IMR-90 (cell line): ENCODE results near the gene STXBP4. TPM values are rescaled to one million over a fixed set of nuclear protein-coding genes. Genes with fewer than 3 reads are reported as not detected.

ENCODE experiments used
- ATAC-seq: fragments of 200-7000 bp; cut with Tn5 transposase; 2 replicates; pipeline ENCODE4 v1.9.1; 2020; ENCODE audit warnings: low read depth, mild to moderate bottlenecking, moderate library complexity
- BruUV-seq: library from RNA; stranded (reverse); fragments of 400-500 nt; replicated peaks from 2 replicates; lab custom pipeline; 2021; lab: Mats Ljungman, UMichigan
- CTCF ChIA-PET: fragments of 300-600 bp; formaldehyde crosslinking; extraction: SDS; loops from one replicate; lab custom pipeline; 2021; ENCODE audit warnings: antibody characterized with exemption; lab: Yijun Ruan, JAX
- POLR2A ChIA-PET: fragments of 300-600 bp; sonication (Branson Sonifier 250); formaldehyde crosslinking; loops from one replicate; lab custom pipeline; 2022; ENCODE audit warnings: antibody characterized with exemption; ENCODE audit not compliant: unreplicated experiment; lab: Charles Lee
- DNase-seq: peaks from one replicate; pipeline ENCODE4 v3.0.0; 2013
- H2AFZ ChIP-seq: replicated peaks from 2 replicates; pipeline ENCODE3; 2013; ENCODE audit warnings: low read length, mild to moderate bottlenecking; ENCODE audit not compliant: poor library complexity
- H2AK5ac ChIP-seq: 2 replicates; pipeline ENCODE4 v1.6.1; 2013; ENCODE audit warnings: low read depth, low read length, inconsistent platforms
- H2AK9ac ChIP-seq: replicated peaks from 2 replicates; pipeline ENCODE3; 2013; ENCODE audit warnings: mild to moderate bottlenecking, low read depth, low read length, moderate library complexity; ENCODE audit not compliant: poor library complexity
- H2BK120ac ChIP-seq: 2 replicates; pipeline ENCODE4 v1.6.1; 2013; ENCODE audit warnings: low read depth, low read length, inconsistent platforms
- H2BK15ac ChIP-seq: 3 replicates; pipeline ENCODE4 v1.6.1; 2013; ENCODE audit warnings: low read depth, low read length, inconsistent platforms
- H2BK20ac ChIP-seq: 2 replicates; pipeline ENCODE4 v1.6.1; 2013; ENCODE audit warnings: low read depth, mild to moderate bottlenecking, inconsistent platforms, low read length, moderate library complexity
- H2BK5ac ChIP-seq: 2 replicates; pipeline ENCODE4 v1.6.1; 2013; ENCODE audit warnings: mild to moderate bottlenecking, low read depth, low read length, inconsistent platforms; ENCODE audit not compliant: poor library complexity, severe bottlenecking
- H3K14ac ChIP-seq: replicated peaks from 2 replicates; pipeline ENCODE4 v1.6.1; 2013; ENCODE audit warnings: low read depth, low read length, inconsistent platforms
- H3K18ac ChIP-seq: 2 replicates; pipeline ENCODE4 v1.6.1; 2013; ENCODE audit warnings: low read depth, low read length, control low read depth
- H3K23ac ChIP-seq: 2 replicates; pipeline ENCODE4 v1.6.1; 2013; ENCODE audit warnings: low read depth, low read length, inconsistent platforms
- H3K27ac ChIP-seq: 2 replicates; pipeline ENCODE4 v1.5.1; 2013; ENCODE audit warnings: mild to moderate bottlenecking, control low read depth, low read length; ENCODE audit not compliant: insufficient read depth
- H3K27me3 ChIP-seq: 2 replicates; pipeline ENCODE4 v1.6.1; 2013; ENCODE audit warnings: low read length; ENCODE audit not compliant: control insufficient read depth, insufficient read depth
- H3K36me3 ChIP-seq: 2 replicates; pipeline ENCODE4 v1.6.1; 2013; ENCODE audit warnings: low read length, mixed read lengths; ENCODE audit not compliant: control insufficient read depth, insufficient read depth
- H3K4ac ChIP-seq: 2 replicates; pipeline ENCODE4 v1.6.1; 2013; ENCODE audit warnings: low read depth, low read length, inconsistent platforms
- H3K4me1 ChIP-seq: 2 replicates; pipeline ENCODE4 v1.6.1; 2013; ENCODE audit warnings: low read length, mixed read lengths; ENCODE audit not compliant: control insufficient read depth, insufficient read depth
- H3K4me2 ChIP-seq: 2 replicates; pipeline ENCODE4 v1.6.1; 2013; ENCODE audit warnings: low read depth, mild to moderate bottlenecking, control low read depth, low read length, moderate library complexity
- H3K4me3 ChIP-seq: 2 replicates; pipeline ENCODE4 v1.5.1; 2013; ENCODE audit warnings: low read depth, mild to moderate bottlenecking, control low read depth, low read length, moderate library complexity; ENCODE audit not compliant: insufficient read depth
- H3K56ac ChIP-seq: 2 replicates; pipeline ENCODE4 v1.6.1; 2013; ENCODE audit warnings: low read length, inconsistent platforms; ENCODE audit not compliant: insufficient read depth; ENCODE audit errors: extremely low read depth
- H3K79me1 ChIP-seq, 2 experiments: 2 replicates each; pipeline ENCODE4 v1.6.1; 2013; ENCODE audit warnings: low read length in 2 of 2, inconsistent platforms in 1 of 2, low read depth in 1 of 2
- H3K9ac ChIP-seq: 2 replicates; pipeline ENCODE4 v1.6.1; 2013; ENCODE audit warnings: low read depth, low read length, control low read depth
- H3K9me1 ChIP-seq: 2 replicates; pipeline ENCODE4 v1.6.1; 2013; ENCODE audit warnings: low read length, inconsistent platforms; ENCODE audit not compliant: insufficient read depth
- H3K9me3 ChIP-seq: 2 replicates; pipeline ENCODE4 v1.6.1; 2013; ENCODE audit warnings: low read length; ENCODE audit not compliant: control insufficient read depth, insufficient read depth
- H4K20me1 ChIP-seq: 2 replicates; pipeline ENCODE4 v1.6.1; 2013; ENCODE audit warnings: low read length, inconsistent platforms; ENCODE audit not compliant: insufficient read depth
- H4K5ac ChIP-seq: 2 replicates; pipeline ENCODE4 v1.6.1; 2013; ENCODE audit warnings: mild to moderate bottlenecking, low read depth, low read length, control low read depth
- H4K8ac ChIP-seq, 2 experiments: 2 replicates each; pipeline ENCODE4 v1.6.1; 2013; ENCODE audit warnings: low read depth in 2 of 2, low read length in 2 of 2, control low read depth in 1 of 2, inconsistent platforms in 1 of 2
- H4K91ac ChIP-seq: 2 replicates; pipeline ENCODE4 v1.6.1; 2013; ENCODE audit warnings: low read depth, low read length, inconsistent platforms; ENCODE audit not compliant: insufficient read depth
- BHLHE40 ChIP-seq: fragments of 150-350 bp; IDR thresholded peaks from 2 replicates; pipeline ENCODE4 v1.6.1; 2016; ENCODE audit warnings: mild to moderate bottlenecking, low read depth, low read length
- CEBPB ChIP-seq: IDR thresholded peaks from 2 replicates; pipeline ENCODE4 v1.6.1; 2012; ENCODE audit warnings: low read depth, low read length, improper control_type of control experiment
- MAFK ChIP-seq: IDR thresholded peaks from 2 replicates; pipeline ENCODE4 v1.6.1; 2012; ENCODE audit warnings: low read depth, low read length, improper control_type of control experiment
- POLR2A ChIP-seq: IDR thresholded peaks from 2 replicates; pipeline ENCODE4 v1.6.1; 2012; ENCODE audit warnings: mild to moderate bottlenecking, low read depth, low read length
- RAD21 ChIP-seq: IDR thresholded peaks from 2 replicates; pipeline ENCODE4 v1.6.1; 2012; ENCODE audit warnings: low read length, improper control_type of control experiment
- RFX5 ChIP-seq: IDR thresholded peaks from 2 replicates; pipeline ENCODE4 v1.8.0; 2012; ENCODE audit warnings: low read depth, mild to moderate bottlenecking, low read length, moderate library complexity
- WGBS, 2 experiments: methylation state at CpG; one replicate each; pipeline versions ENCODE4 v1.1.5 to v1.1.7; 2013; ENCODE audit warnings: missing lambda C conversion rate in 2 of 2; ENCODE audit not compliant: insufficient read length in 1 of 2; ENCODE audit errors: extremely low coverage in 2 of 2; 5-methylcytosine and 5-hydroxymethylcytosine counted together
- dilution Hi-C: fragments of 300-500 bp; cut with HindIII; formaldehyde crosslinking; loops from one replicate; pipeline ENCODE4 v1.14.3; 2018; ENCODE audit warnings: low sequenced_read_pairs; ENCODE audit not compliant: unreplicated experiment
- in situ Hi-C: fragments of 300-500 bp; cut with MboI; formaldehyde crosslinking; loops from 3 replicates; pipeline ENCODE4 v1.14.3; 2019; ENCODE audit warnings: low sequenced_read_pairs, inconsistent platforms, mixed read lengths
- intact Hi-C: fragments of 100-400 bp; cut with micrococcal nuclease; formaldehyde crosslinking; loops from 2 replicates; pipeline ENCODE4 v1.10.0; 2022
- polyA plus RNA-seq, 3 experiments: library from polyadenylated mRNA; depleted of rRNA; stranded (reverse); fragments of >200 nt; gene quantifications; 2 replicates each; pipeline ENCODE4 v1.2.3, GENCODE V29; 2012; ENCODE audit warnings: low replicate concordance in 1 of 3
- total RNA-seq: library from RNA; depleted of rRNA; stranded (reverse); fragments of >200 nt; gene quantifications from 2 replicates; pipeline ENCODE4 v1.2.3, GENCODE V29; 2012
- TF ChIP-seq, protein P1 (sequence below): fragments of 150-350 bp; IDR thresholded peaks from 2 replicates; pipeline ENCODE4 v1.6.1; 2016; ENCODE audit warnings: low read depth, mild to moderate bottlenecking, low read length, moderate library complexity, borderline replicate concordance

Gene STXBP4
- total and polyA plus RNA-seq, 2 of the 4 experiments (the other 2 are of a cell fraction), result 4.1 to 20.4 TPM

DNA sequence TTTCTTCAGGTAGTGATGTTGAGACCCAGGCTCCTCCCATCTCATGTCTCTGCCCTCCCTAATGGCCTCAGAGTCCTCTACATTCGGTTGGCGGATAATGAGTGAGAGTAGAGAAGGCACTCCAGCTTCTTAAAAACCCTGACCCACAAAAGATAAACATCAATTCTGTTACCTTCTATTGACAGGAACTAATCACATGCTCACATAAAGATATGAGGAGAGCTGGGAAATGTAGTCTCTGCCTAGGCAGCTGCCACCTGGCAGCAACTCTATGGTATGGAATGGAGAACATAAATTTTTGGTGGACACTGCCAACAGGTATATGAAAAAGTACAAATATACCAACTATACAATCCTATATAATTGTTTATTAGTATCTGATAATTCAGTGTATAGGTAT, 185.5 kb downstream of the STXBP4 start:
- H3K56ac ChIP-seq, result no peak overlapping the region
- no peak overlapping the region for H3K4me3 ChIP-seq
- H3K4me2 ChIP-seq, result no peak overlapping the region
- WGBS, 2 experiments, result no CpG with 5 or more reads among the region's 2 CpGs
- no peak overlapping the region for H3K18ac ChIP-seq
- BruUV-seq, result no TSS peak
- no peak overlapping the region for H2AFZ ChIP-seq
- H4K20me1 ChIP-seq, result no peaks in the 10 kb centered on the region
- intact Hi-C loops, result no loop called here
- no peaks in the 10 kb centered on the region for H3K9me3 ChIP-seq
- H2BK120ac ChIP-seq, result no peak overlapping the region
- H3K9ac ChIP-seq, result no peak overlapping the region
- H2AK9ac ChIP-seq, result no peak overlapping the region
- H3K9me1 ChIP-seq, result peaks cover 3% of the 10 kb centered on the region; the same call in 1 of the 2 replicates
- H3K27me3 ChIP-seq, result no peaks in the 10 kb centered on the region
- ATAC-seq (no peak), DNase-seq (no peak)
- H3K23ac ChIP-seq, result no peak overlapping the region
- H2BK5ac ChIP-seq, result no peak overlapping the region
- POLR2A ChIA-PET, result no interaction called here
- no peak overlapping the region for H4K5ac ChIP-seq
- no peak overlapping the region for H2AK5ac ChIP-seq
- H3K79me1 ChIP-seq, result no peaks in the 10 kb centered on the region
- no peak overlapping the region for H3K4ac ChIP-seq
- H2BK20ac ChIP-seq, result no peak overlapping the region
- dilution Hi-C loops, result no loop called here
- H3K4me1 ChIP-seq, result no peaks in the 10 kb centered on the region
- H4K8ac ChIP-seq, result no peak overlapping the region
- no peak overlapping the region for H3K27ac ChIP-seq
- no peak overlapping the region for H2BK15ac ChIP-seq
- CTCF ChIA-PET, result no interaction called here
- no peaks in the 10 kb centered on the region for H3K36me3 ChIP-seq
- in situ Hi-C loops, result no loop called here
- H3K14ac ChIP-seq, result no peak overlapping the region
- TF ChIP-seq RAD21, result no peak
- TF ChIP-seq BHLHE40, result no peak
- no peak for TF ChIP-seq CEBPB
- TF ChIP-seq POLR2A, result no peak
- TF ChIP-seq MAFK, result no peak
- TF ChIP-seq, protein P1, sequence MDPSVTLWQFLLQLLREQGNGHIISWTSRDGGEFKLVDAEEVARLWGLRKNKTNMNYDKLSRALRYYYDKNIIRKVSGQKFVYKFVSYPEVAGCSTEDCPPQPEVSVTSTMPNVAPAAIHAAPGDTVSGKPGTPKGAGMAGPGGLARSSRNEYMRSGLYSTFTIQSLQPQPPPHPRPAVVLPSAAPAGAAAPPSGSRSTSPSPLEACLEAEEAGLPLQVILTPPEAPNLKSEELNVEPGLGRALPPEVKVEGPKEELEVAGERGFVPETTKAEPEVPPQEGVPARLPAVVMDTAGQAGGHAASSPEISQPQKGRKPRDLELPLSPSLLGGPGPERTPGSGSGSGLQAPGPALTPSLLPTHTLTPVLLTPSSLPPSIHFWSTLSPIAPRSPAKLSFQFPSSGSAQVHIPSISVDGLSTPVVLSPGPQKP, result no peak
- TF ChIP-seq RFX5, result no peak
- no peak overlapping the region for H4K91ac ChIP-seq
